Fibroblast of lung (primary cell): Measurements from ENCODE around the gene NANS. TPM values are rescaled to one million over a fixed set of nuclear protein-coding genes. Genes with fewer than 3 reads are reported as not detected.

ENCODE experiments used
- DNase-seq, 2 donors: peaks; one replicate each; pipeline versions ENCODE4 v3.0.0 to v3.0.0-alpha.2; 2010; ENCODE audit warnings: low read depth in 2 of 2
- H2AFZ ChIP-seq: 2 replicates; pipeline ENCODE4 v1.5.1; 2012; ENCODE audit warnings: low read length, control low read depth, inconsistent platforms
- H3K27ac ChIP-seq: 2 replicates; pipeline ENCODE4 v1.5.1; 2011; ENCODE audit warnings: low read length, control low read depth; ENCODE audit not compliant: insufficient read depth
- H3K27me3 ChIP-seq: 2 replicates; pipeline ENCODE4 v1.5.1; 2011; ENCODE audit warnings: mild to moderate bottlenecking, low read length; ENCODE audit not compliant: control insufficient read depth, insufficient read depth
- H3K36me3 ChIP-seq: 2 replicates; pipeline ENCODE4 v1.5.1; 2011; ENCODE audit warnings: low read length; ENCODE audit not compliant: control insufficient read depth, insufficient read depth
- H3K4me1 ChIP-seq: 2 replicates; pipeline ENCODE4 v1.5.1; 2011; ENCODE audit warnings: low read length; ENCODE audit not compliant: control insufficient read depth, insufficient read depth; ENCODE audit errors: extremely low read depth
- H3K4me2 ChIP-seq: 2 replicates; pipeline ENCODE4 v1.5.1; 2011; ENCODE audit warnings: low read length, control low read depth; ENCODE audit not compliant: insufficient read depth; ENCODE audit errors: extremely low read depth
- H3K4me3 ChIP-seq, 4 experiments: fragments of 200-600 bp in 1 of 4; sonication (generic) in 1 of 4; replicated peaks in 1 of 4; 2 replicates each; pipeline ENCODE4 v1.5.1; 2011 to 2016; ENCODE audit warnings: low read length in 4 of 4, low read depth in 3 of 4, mild to moderate bottlenecking in 3 of 4, control low read depth in 2 of 4, inconsistent platforms in 1 of 4, mixed read lengths in 1 of 4; ENCODE audit not compliant: insufficient read depth in 1 of 4; ENCODE audit errors: control extremely low read depth in 1 of 4
- H3K79me2 ChIP-seq: 2 replicates; pipeline ENCODE4 v1.5.1; 2012; ENCODE audit warnings: mild to moderate bottlenecking, low read length, inconsistent platforms; ENCODE audit not compliant: control insufficient read depth, insufficient read depth
- H3K9ac ChIP-seq: 2 replicates; pipeline ENCODE4 v1.5.1; 2011; ENCODE audit warnings: mild to moderate bottlenecking, low read length, control low read depth; ENCODE audit not compliant: insufficient read depth
- H3K9me3 ChIP-seq: 2 replicates; pipeline ENCODE4 v1.5.1; 2012; ENCODE audit warnings: low read depth, low read length; ENCODE audit not compliant: control insufficient read depth, insufficient read depth
- H4K20me1 ChIP-seq: 2 replicates; pipeline ENCODE4 v1.5.1; 2011; ENCODE audit warnings: low read length; ENCODE audit not compliant: control insufficient read depth, insufficient read depth; ENCODE audit errors: extremely low read depth
- CTCF ChIP-seq, 2 donors: IDR thresholded peaks in 1 of 2; conservative IDR thresholded peaks in 1 of 2; 1 replicate in 1 of 2; 2 replicates in 1 of 2; pipeline ENCODE4 v1.5.1; 2011 to 2012; ENCODE audit warnings: low read length in 2 of 2, control low read depth in 1 of 2, inconsistent platforms in 1 of 2, low read depth in 1 of 2, mild to moderate bottlenecking in 1 of 2
- EZH2 ChIP-seq: IDR thresholded peaks from 2 replicates; pipeline ENCODE4 v1.5.1; 2012; ENCODE audit warnings: low read length, control low read depth, mild to moderate bottlenecking; ENCODE audit errors: missing control alignments
- polyA plus RNA-seq, 2 donors: library from polyadenylated mRNA; depleted of rRNA in 1 of 2; stranded (reverse) in 1 of 2; unstranded in 1 of 2; fragments of >200 nt; gene quantifications; 2 replicates each; pipeline ENCODE4 v1.2.1, GENCODE V29; 2011 to 2012; ENCODE audit warnings: missing spikeins in 1 of 2
- total RNA-seq: library from RNA; depleted of rRNA; stranded (reverse); fragments of >200 nt; gene quantifications from 2 replicates; pipeline ENCODE4 v1.2.1, GENCODE V29; 2014

The NANS gene
- total and polyA plus RNA-seq, 2 donors (not counting 1 experiment from before 2014, with no cell fraction given): 83.9 to 105 TPM

- Histone ChIP-seq H3K9me3 (no peaks in the 10 kb centered on the region), H3K27me3 (no peaks in the 10 kb centered on the region), H4K20me1 (no peaks in the 10 kb centered on the region), H2AFZ (peak overlapping the region; percentile 8), H3K36me3 (no peaks in the 10 kb centered on the region), H3K4me1 (no peaks in the 10 kb centered on the region), H3K27ac (no peak overlapping the region), H3K79me2 (no peaks in the 10 kb centered on the region), H3K9ac (no peak overlapping the region), H3K4me3 (no peak overlapping the region), H3K4me2 (no peak overlapping the region)
- no peak for DNase-seq
- TF ChIP-seq EZH2 (no peak), CTCF (conservative IDR thresholded peaks at IDR 0.05 in 1 of 2, IDR thresholded peaks at IDR 0.05 in 1 of 2; ENCODE audit: low read depth in 1 of 2, low read length in 2 of 2) (no peak)
Measured at GRCh38 chr9:98045234-98046179, 11.0 kb upstream of the NANS start.

- Histone ChIP-seq H3K79me2 (no peaks in the 10 kb centered on the region), H3K36me3 (no peaks in the 10 kb centered on the region), H3K4me2 (no peak overlapping the region), H3K4me1 (no peaks in the 10 kb centered on the region), H3K4me3 (no peak overlapping the region), H3K9ac (no peak overlapping the region), H2AFZ (no peak overlapping the region), H3K27ac (no peak overlapping the region), H3K27me3 (no peaks in the 10 kb centered on the region), H4K20me1 (no peaks in the 10 kb centered on the region), H3K9me3 (no peaks in the 10 kb centered on the region)
- no peak for DNase-seq
- TF ChIP-seq EZH2 (no peak), CTCF (conservative IDR thresholded peaks at IDR 0.05 in 1 of 2, IDR thresholded peaks at IDR 0.05 in 1 of 2; ENCODE audit: low read depth in 1 of 2, low read length in 2 of 2) (no peak)
Measured at GRCh38 chr9:98046180-98046543, 10.4 kb upstream of the NANS start.

- Histone ChIP-seq H3K4me1 (no peaks in the 10 kb centered on the region), H3K27ac (no peak overlapping the region), H4K20me1 (no peaks in the 10 kb centered on the region), H3K9me3 (no peaks in the 10 kb centered on the region), H3K27me3 (no peaks in the 10 kb centered on the region), H3K36me3 (no peaks in the 10 kb centered on the region), H3K9ac (no peak overlapping the region), H3K79me2 (no peaks in the 10 kb centered on the region), H2AFZ (no peak overlapping the region), H3K4me3 (no peak overlapping the region), H3K4me2 (no peak overlapping the region)
- DNase-seq: no peak
- TF ChIP-seq EZH2: no peak
- no peak for TF ChIP-seq CTCF (conservative IDR thresholded peaks at IDR 0.05 in 1 of 2, IDR thresholded peaks at IDR 0.05 in 1 of 2; ENCODE audit: low read depth in 1 of 2, low read length in 2 of 2)
Measured at GRCh38 chr9:98047002-98047401, 9.5 kb upstream of the NANS start.
